ENCODE results near the gene ZNF616.
"Not testable (repeated sequence)": the region's sequence is repeated elsewhere in the genome, so short reads cannot be mapped to it uniquely, and the experiment has no call there.

The ZNF616 gene

GRCh38 chr19:52102782-52103181 lies 37.0 kb downstream of the ZNF616 start:
- DNase-seq = no peak

GRCh38 chr19:52101866-52102562 lies 37.7 kb downstream of the ZNF616 start:
- DNase-seq = no peak

GRCh38 chr19:52099497-52100138 lies 40.1 kb downstream of the ZNF616 start:
- no peak for DNase-seq

GRCh38 chr19:52096416-52096815 lies 43.3 kb downstream of the ZNF616 start:
- DNase-seq = not testable (repeated sequence)

GRCh38 chr19:52095172-52096014 lies 44.3 kb downstream of the ZNF616 start, which contains the start of gene ZNF841:
Gene ZNF841 (minus strand): TSS chr19:52095765. CDS start chr19:52084801, 10,964 bp downstream.
- peak; percentile 84 for DNase-seq

- DNase-seq = no peak
Measured at GRCh38 chr19:52094526-52095130, 45.1 kb downstream of the ZNF616 start.

- DNase-seq = no peak
Measured at GRCh38 chr19:52086481-52086880, 53.3 kb downstream of the ZNF616 start.

GRCh38 chr19:52070496-52070895 lies 69.2 kb downstream of the ZNF616 start:
- DNase-seq = no peak

GRCh38 chr19:52069653-52070052 lies 70.1 kb downstream of the ZNF616 start:
- DNase-seq = no peak

GRCh38 chr19:52066258-52066863 lies 73.4 kb downstream of the ZNF616 start:
- DNase-seq = no peak

GRCh38 chr19:52065399-52065798 lies 74.3 kb downstream of the ZNF616 start:
- no peak for DNase-seq

Measured in cortex of kidney (tissue), 1 donor.